Astrocyte of the spinal cord (primary cell): ENCODE data around the gene NECTIN4.

Experiments used
- DNase-seq: peaks from one replicate; pipeline ENCODE4 v3.0.0; 2011; ENCODE audit warnings: low read depth, low spot score
- H3K4me3 ChIP-seq: 2 replicates; pipeline ENCODE4 v1.5.1; 2011; ENCODE audit warnings: low read depth, mild to moderate bottlenecking, low read length, moderate library complexity
- CTCF ChIP-seq: IDR thresholded peaks from 2 replicates; pipeline ENCODE4 v1.5.1; 2012; ENCODE audit warnings: low read depth, mild to moderate bottlenecking, low read length, inconsistent platforms
- in situ Hi-C: cut with HindIII; loops from 2 replicates; pipeline ENCODE4 v1.10.0; 2017; ENCODE audit warnings: low sequenced_read_pairs

Gene NECTIN4

DNA sequence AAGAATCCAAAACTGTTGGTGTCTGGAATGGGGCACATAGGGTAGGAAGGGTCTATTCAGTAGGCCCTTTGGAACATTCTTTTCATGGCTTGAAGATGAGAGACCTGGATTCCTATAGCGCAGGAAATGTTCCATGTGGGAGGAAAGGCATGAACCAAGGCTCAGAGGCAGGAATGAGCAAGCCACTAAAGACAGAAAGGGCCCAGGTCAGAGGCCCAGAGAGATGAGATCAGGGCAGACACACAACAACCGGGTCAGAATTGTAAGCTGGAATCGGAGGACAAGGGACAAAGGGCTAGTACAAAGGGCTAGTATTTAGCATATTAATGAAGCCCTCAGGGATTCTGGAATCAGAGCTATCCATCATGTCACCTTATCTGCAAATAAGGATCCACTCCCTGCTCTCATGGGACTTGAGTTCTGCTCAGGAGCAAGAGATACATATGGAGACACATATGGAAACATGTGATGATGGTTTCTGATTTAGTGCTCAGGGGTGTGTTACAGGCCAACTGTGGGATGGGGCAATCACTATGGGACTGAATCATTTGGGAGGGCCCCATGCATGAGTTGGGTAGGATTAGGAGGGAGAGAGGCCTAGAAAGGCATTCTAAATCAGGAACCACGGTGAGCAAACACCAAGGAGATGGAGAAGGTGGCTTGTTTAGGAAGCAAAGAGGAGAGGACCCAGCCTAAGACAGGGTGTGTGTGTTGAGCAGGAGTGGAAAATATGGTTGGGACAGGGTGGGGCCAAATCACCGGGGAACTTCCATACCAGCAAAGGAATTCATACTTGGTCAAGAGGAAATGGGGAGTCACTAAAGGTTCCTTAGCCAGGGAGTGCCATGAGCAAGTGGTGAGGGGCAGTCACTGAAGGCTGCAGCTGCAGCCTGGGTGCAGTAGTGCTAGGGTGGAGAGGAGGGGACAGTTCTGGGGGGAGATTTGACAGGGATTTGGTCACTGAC is 8.6 kb downstream of the NECTIN4 start:
- in situ Hi-C loops = no loop called here
- no peak overlapping the region for H3K4me3 ChIP-seq
- no peak for DNase-seq
- TF ChIP-seq CTCF = no peak

DNA sequence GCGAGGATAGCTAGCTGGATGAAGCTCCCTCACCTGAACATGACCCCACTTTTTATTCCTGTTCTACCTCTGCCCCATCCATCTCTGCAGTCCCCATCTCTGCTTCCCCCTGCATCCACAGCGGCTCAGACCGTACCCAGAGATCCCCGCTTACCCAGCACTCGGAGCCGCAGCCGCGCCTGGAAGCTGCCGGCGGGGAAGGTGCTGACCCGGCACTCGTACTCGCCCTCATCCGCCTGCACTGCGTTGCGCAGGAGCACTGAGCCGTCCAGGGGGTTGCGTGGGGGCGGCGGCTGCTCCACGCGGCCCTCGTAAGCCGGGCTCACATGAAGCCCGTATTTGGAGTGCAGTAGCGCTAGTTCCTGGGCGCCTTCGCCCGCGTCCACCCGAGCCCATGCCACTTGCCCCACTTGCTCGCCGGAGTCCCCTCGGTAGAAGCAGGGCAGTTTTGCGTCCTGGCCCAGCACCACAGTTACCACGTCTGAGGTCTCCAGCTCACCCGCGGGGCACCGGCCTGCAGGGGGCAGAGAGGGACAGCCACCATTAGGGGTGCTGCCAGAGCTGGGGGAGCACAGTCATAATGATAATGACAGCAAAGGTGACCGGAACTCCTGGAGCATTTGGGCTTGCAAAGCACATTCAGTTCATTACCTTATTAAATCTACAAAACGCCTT is 9.8 kb downstream of the NECTIN4 start:
- no peak overlapping the region for H3K4me3 ChIP-seq
- in situ Hi-C loops = no loop called here
- no peak for TF ChIP-seq CTCF
- DNase-seq = no peak

DNA sequence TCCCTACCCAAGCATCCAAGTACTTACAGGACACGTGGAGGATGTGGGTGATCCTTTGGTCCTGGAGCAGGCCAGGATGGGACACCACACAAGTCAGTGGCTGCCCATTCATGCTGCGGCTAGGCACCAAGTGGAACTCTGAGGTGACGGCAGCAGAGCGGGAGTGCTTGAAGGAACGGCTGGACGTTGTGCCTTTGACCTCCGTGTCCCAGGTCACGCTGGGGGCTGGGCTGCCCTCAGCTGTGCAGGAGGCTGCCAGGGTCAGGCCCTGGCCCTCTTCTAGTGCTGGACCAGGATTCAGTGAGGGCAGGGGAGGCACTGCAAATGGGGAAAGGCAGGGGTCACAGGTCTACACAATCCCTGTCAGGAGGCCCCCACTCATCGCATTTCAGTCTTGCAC is 11.9 kb downstream of the NECTIN4 start:
- no peak for DNase-seq

DNA sequence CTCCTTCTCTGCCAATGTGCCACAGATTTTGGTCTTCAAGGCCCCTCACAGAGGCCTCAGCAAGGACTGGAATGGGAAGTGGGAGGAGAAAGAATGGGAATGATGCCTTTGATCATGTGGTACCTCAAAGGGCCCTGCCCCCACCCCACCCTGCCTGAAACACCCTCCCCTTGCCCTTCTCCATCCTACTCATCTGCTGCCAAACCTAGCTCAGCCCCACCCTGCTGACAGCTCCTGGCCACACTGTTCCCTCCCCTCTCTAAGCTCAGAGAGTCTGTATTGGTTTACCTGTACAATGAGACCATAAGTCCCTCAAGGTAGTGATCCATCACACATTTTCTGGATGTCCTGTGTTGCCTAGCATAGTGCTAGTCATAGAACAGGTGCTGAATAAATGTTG is 12.9 kb downstream of the NECTIN4 start:
- in situ Hi-C loops = no loop called here
- H3K4me3 ChIP-seq = no peak overlapping the region
- TF ChIP-seq CTCF = no peak
- DNase-seq = no peak

More for the DNA sequence above, 11.9 kb downstream of the NECTIN4 start:
- in situ Hi-C loops = no loop called here
- no peak for TF ChIP-seq CTCF
- H3K4me3 ChIP-seq = no peak overlapping the region

GRCh38 chr1:161074676-161075368 is 14.5 kb downstream of the NECTIN4 start:
- no peak for DNase-seq
- no peak for TF ChIP-seq CTCF
- in situ Hi-C loops = no loop called here
- no peak overlapping the region for H3K4me3 ChIP-seq

- no peak overlapping the region for H3K4me3 ChIP-seq
- no peak for DNase-seq
- TF ChIP-seq CTCF = no peak
- in situ Hi-C loops = no loop called here
Measured at GRCh38 chr1:161073474-161074121, 15.8 kb downstream of the NECTIN4 start.
